Transverse colon (tissue), 3 donors: ENCODE results near the gene CDH13.

Source experiments
- CTCF ChIP-seq, 5 experiments: fragments of 200-600 bp in 3 of 5; fragments of 450-650 bp in 2 of 5; sonication (generic) in 3 of 5; IDR thresholded peaks; 1 replicate in 2 of 5; 2 replicates in 3 of 5; pipeline ENCODE4 v1.5.1; 2016 to 2017; ENCODE audit warnings: antibody characterized with exemption in 5 of 5, inconsistent platforms in 3 of 5, mild to moderate bottlenecking in 2 of 5, moderate library complexity in 1 of 5
- POLR2A ChIP-seq: fragments of 450-650 bp; IDR thresholded peaks from one replicate; pipeline ENCODE4 v1.6.1; 2016; ENCODE audit warnings: antibody characterized with exemption, mild to moderate bottlenecking, moderate library complexity

- no peak for TF ChIP-seq CTCF (IDR thresholded peaks at IDR 0.05)
- no peak for TF ChIP-seq POLR2A
Measured at GRCh38 chr16:82953517-82953916, 326.7 kb downstream of the CDH13 start.
